Cardiac fibroblast (primary cell): ENCODE measurements around the gene MRPL24.

Source experiments
- DNase-seq, 2 donors: peaks; one replicate each; pipeline versions ENCODE4 v3.0.0 to v3.0.0-alpha.2; 2010; ENCODE audit warnings: low read depth in 2 of 2
- H3K4me3 ChIP-seq, 2 donors: replicated peaks in 1 of 2; 1 replicate in 1 of 2; 2 replicates in 1 of 2; pipeline ENCODE4 v1.5.1; 2011; ENCODE audit warnings: low read depth in 2 of 2, low read length in 2 of 2, mild to moderate bottlenecking in 2 of 2, moderate library complexity in 1 of 2
- CTCF ChIP-seq: IDR thresholded peaks from one replicate; pipeline ENCODE4 v1.5.1; 2011; ENCODE audit warnings: low read depth, mild to moderate bottlenecking, low read length, inconsistent platforms

The MRPL24 gene

GRCh38 chr1:156700736-156701531 is 40.0 kb downstream of the MRPL24 start:
- DNase-seq, result no peak
- H3K4me3 ChIP-seq, result no peak overlapping the region
- TF ChIP-seq CTCF, result no peak

- no peak for TF ChIP-seq CTCF
- no peak for DNase-seq
- no peak overlapping the region for H3K4me3 ChIP-seq
These were observed 41.9 kb downstream of the MRPL24 start for GRCh38 chr1:156698995-156699394.

DNA sequence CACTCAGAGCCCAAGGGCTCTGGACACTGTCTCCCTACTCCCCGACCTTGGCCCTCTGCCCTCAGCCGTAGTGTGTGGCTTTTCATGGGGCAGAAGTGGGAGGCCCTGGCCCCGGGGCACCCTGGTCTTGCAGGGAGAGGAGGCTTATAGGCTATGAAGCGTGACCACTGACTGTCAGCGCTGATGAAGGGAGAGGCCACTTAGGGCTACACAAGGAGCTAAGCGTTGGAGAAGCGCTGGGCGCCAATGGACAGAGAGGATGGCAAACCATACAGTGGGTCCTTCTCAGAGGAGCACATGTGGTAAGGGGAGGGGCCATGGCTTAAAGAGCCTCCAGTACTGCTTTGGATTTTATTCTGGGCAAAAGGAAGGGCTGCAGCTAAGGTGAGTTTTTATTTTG is 43.4 kb downstream of the MRPL24 start:
- TF ChIP-seq CTCF, result no peak
- H3K4me3 ChIP-seq, result no peak overlapping the region
- no peak for DNase-seq

DNA sequence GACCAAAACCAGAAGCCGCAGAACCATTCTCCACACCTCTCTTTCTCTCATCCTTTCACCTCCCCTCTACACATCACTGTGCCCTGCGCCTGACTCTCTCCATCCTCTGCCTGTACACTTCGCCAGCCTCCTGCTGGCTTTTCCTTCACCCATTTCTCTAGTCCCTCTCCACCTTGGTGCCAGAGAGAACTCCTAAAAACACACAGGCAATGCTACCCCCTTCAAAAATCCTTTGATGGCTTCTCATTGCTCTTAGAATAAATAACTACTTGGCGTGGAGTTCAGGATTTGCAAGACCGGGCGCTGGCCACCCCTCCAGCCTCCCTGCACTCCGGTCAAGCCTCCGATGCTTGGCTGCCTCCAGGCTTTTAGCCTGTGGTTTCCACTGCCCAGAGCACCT is 44.1 kb downstream of the MRPL24 start:
- TF ChIP-seq CTCF, result no peak

GRCh38 chr1:156694690-156694962 is 46.3 kb downstream of the MRPL24 start:
- no peak for DNase-seq
- H3K4me3 ChIP-seq, result no peak overlapping the region

More for the DNA sequence above, 44.1 kb downstream of the MRPL24 start:
- no peak for DNase-seq
- H3K4me3 ChIP-seq, result no peak overlapping the region

DNA sequence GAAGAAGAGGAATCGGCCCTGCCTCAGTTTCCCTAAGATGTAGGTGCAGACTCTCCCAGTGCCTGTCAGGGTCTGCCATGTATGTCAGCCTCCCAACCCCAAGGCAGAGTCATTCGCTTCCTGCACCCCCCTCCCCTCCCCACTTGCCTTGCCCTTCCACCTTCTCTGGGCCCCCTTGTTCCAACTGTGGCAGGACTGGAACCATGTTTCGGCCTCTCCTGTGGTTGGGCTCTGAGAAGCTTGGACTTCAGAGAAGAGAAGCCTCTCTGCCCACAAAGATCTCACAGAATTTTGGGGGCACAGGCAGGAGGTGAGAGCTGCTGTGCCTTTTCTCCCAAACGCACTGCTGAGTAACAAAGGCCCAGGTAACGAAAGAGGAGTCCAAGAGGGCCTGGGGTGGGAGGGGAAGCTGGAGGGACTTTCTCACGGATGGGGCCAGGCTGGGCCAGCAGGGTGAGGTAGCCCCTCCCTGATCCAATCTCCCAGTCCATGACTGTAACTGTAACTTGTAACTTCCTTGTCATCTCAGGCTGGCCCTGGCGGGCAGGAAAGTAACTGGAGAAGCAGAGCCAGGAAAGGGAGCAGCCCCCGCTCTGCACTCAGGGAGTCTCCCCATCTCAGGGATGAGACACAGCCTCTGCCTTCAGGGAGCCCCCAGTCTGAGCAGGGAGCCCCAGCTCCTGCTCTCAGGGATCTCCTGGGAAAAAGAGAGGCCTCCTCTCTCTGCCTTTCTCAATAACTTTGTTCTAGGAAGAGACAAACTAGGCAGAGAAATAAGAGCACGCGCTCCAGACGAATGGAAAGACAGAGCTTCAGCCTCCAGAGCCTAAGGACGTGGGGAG is 46.8 kb downstream of the MRPL24 start:
- no peak for DNase-seq
- no peak overlapping the region for H3K4me3 ChIP-seq
- TF ChIP-seq CTCF, result no peak

More at GRCh38 chr1:156694690-156694962, 46.3 kb downstream of the MRPL24 start:
- TF ChIP-seq CTCF, result no peak
